HG03342 (cell line): ENCODE results near the gene KIF5B.

Source experiments
- ATAC-seq: cut with Tn5 transposase; IDR thresholded peaks from one replicate; pipeline ENCODE4 v1.9.1; 2021; ENCODE audit warnings: mild to moderate bottlenecking, moderate library complexity; ENCODE audit not compliant: unreplicated experiment

The KIF5B gene

GRCh38 chr10:31962826-31963588 lies 93.2 kb downstream of the KIF5B start:
- no peak for ATAC-seq

- no peak for ATAC-seq
Measured at GRCh38 chr10:31961277-31962074, 94.7 kb downstream of the KIF5B start.

GRCh38 chr10:31959461-31960173 lies 96.6 kb downstream of the KIF5B start:
- no peak for ATAC-seq
